SKM-1 treated with dmso at 0.1 percent for 144 hours (cell line): ENCODE data around the gene SRD5A2.
"Not testable (repeated sequence)": the region's sequence is repeated elsewhere in the genome, so short reads cannot be mapped to it uniquely, and the experiment has no call there.

Experiments used
- DNase-seq: peaks from one replicate; lab custom pipeline; 2025; ENCODE audit not compliant: unreplicated experiment; lab: John Stamatoyannopoulos, UW

Gene SRD5A2

GRCh38 chr2:31534636-31535035 is 46.1 kb downstream of the SRD5A2 start:
- DNase-seq: no peak

GRCh38 chr2:31533036-31533435 is 47.7 kb downstream of the SRD5A2 start:
- no peak for DNase-seq

GRCh38 chr2:31531101-31531500 is 49.6 kb downstream of the SRD5A2 start:
- no peak for DNase-seq

GRCh38 chr2:31529256-31529655 is 51.5 kb downstream of the SRD5A2 start:
- DNase-seq: no peak

- no peak for DNase-seq
Measured at GRCh38 chr2:31528823-31529222, 51.9 kb downstream of the SRD5A2 start.

- no peak for DNase-seq
Measured at GRCh38 chr2:31526946-31527732, 53.6 kb downstream of the SRD5A2 start.

GRCh38 chr2:31525876-31526275 is 54.9 kb downstream of the SRD5A2 start:
- DNase-seq: no peak

GRCh38 chr2:31524592-31524991 is 56.1 kb downstream of the SRD5A2 start:
- no peak for DNase-seq

GRCh38 chr2:31523871-31524492 is 56.8 kb downstream of the SRD5A2 start:
- DNase-seq: peak; percentile 14

- DNase-seq: no peak
Measured at GRCh38 chr2:31522786-31523185, 58.0 kb downstream of the SRD5A2 start.

GRCh38 chr2:31517442-31518203 is 63.1 kb downstream of the SRD5A2 start:
- DNase-seq: no peak

GRCh38 chr2:31515586-31515985 is 65.2 kb downstream of the SRD5A2 start:
- no peak for DNase-seq

GRCh38 chr2:31513553-31513952 is 67.2 kb downstream of the SRD5A2 start:
- no peak for DNase-seq

GRCh38 chr2:31511376-31511775 is 69.4 kb downstream of the SRD5A2 start:
- DNase-seq: no peak

- no peak for DNase-seq
Measured at GRCh38 chr2:31505111-31505510, 75.6 kb downstream of the SRD5A2 start.

GRCh38 chr2:31504311-31504710 is 76.4 kb downstream of the SRD5A2 start:
- DNase-seq: no peak

GRCh38 chr2:31496451-31496874 is 84.3 kb downstream of the SRD5A2 start:
- not testable (repeated sequence) for DNase-seq

GRCh38 chr2:31489339-31489738 is 91.4 kb downstream of the SRD5A2 start:
- DNase-seq: not testable (repeated sequence)

- no peak for DNase-seq
Measured at GRCh38 chr2:31483246-31483645, 97.5 kb downstream of the SRD5A2 start.

GRCh38 chr2:31476511-31477180 is 104.1 kb downstream of the SRD5A2 start:
- DNase-seq: no peak

- no peak for DNase-seq
Measured at GRCh38 chr2:31475692-31476091, 105.0 kb downstream of the SRD5A2 start.
